ENCODE results near the gene BTBD17.
A peak's percentile ranks its signal among the peaks of the same experiment; 100 is the strongest.

Gene BTBD17

GRCh38 chr17:74354123-74354522 lies 7.5 kb downstream of the BTBD17 start:
- peak; percentile 27 for TF ChIP-seq CTCF (IDR thresholded peaks at IDR 0.05)
- Histone ChIP-seq H3K79me2 (no peaks in the 10 kb centered on the region), H3K4me3 (ENCODE audit: low read depth, low read length) (no peak overlapping the region), H3K9me3 (ENCODE audit: control insufficient read depth, low read length) (no peaks in the 10 kb centered on the region), H3K9ac (no peak overlapping the region), H3K36me3 (ENCODE audit: control insufficient read depth, insufficient read depth, low read length) (no peaks in the 10 kb centered on the region), H3K27me3 (ENCODE audit: control insufficient read depth, insufficient read depth, low read length) (no peaks in the 10 kb centered on the region), H3K4me1 (no peaks in the 10 kb centered on the region), H3K27ac (no peak overlapping the region), H2AFZ (no peak overlapping the region), H3K4me2 (ENCODE audit: low read length) (no peak overlapping the region)

- no peaks in the 10 kb centered on the region for H3K9me3 ChIP-seq (ENCODE audit: control insufficient read depth, low read length)
- no peaks in the 10 kb centered on the region for H3K36me3 ChIP-seq (ENCODE audit: control insufficient read depth, insufficient read depth, low read length)
- H3K79me2 ChIP-seq = no peaks in the 10 kb centered on the region
- H3K27me3 ChIP-seq (ENCODE audit: control insufficient read depth, insufficient read depth, low read length) = no peaks in the 10 kb centered on the region
- no peak overlapping the region for H3K4me2 ChIP-seq (ENCODE audit: low read length)
- H3K27ac ChIP-seq = no peak overlapping the region
- no peak overlapping the region for H2AFZ ChIP-seq
- H3K4me1 ChIP-seq = no peaks in the 10 kb centered on the region
- no peak overlapping the region for H3K4me3 ChIP-seq (ENCODE audit: low read depth, low read length)
- H3K9ac ChIP-seq = no peak overlapping the region
- TF ChIP-seq CTCF (IDR thresholded peaks at IDR 0.05) = no peak
Measured at GRCh38 chr17:74353446-74354060, 8.1 kb downstream of the BTBD17 start.

- Histone ChIP-seq H3K9me3 (ENCODE audit: control insufficient read depth, low read length) (no peaks in the 10 kb centered on the region), H3K27me3 (ENCODE audit: control insufficient read depth, insufficient read depth, low read length) (no peaks in the 10 kb centered on the region), H3K36me3 (ENCODE audit: control insufficient read depth, insufficient read depth, low read length) (no peaks in the 10 kb centered on the region), H2AFZ (no peak overlapping the region), H3K27ac (no peak overlapping the region), H3K9ac (no peak overlapping the region), H3K79me2 (no peaks in the 10 kb centered on the region), H3K4me1 (no peaks in the 10 kb centered on the region), H3K4me3 (ENCODE audit: low read depth, low read length) (no peak overlapping the region), H3K4me2 (ENCODE audit: low read length) (no peak overlapping the region)
- no peak for TF ChIP-seq CTCF (IDR thresholded peaks at IDR 0.05)
Measured at GRCh38 chr17:74351552-74352210, 10.0 kb downstream of the BTBD17 start.

GRCh38 chr17:74350486-74350885 lies 11.2 kb downstream of the BTBD17 start:
- Histone ChIP-seq H3K4me2 (ENCODE audit: low read length) (no peak overlapping the region), H2AFZ (no peak overlapping the region), H3K79me2 (no peaks in the 10 kb centered on the region), H3K4me1 (no peaks in the 10 kb centered on the region), H3K9me3 (ENCODE audit: control insufficient read depth, low read length) (no peaks in the 10 kb centered on the region), H3K27ac (no peak overlapping the region), H3K27me3 (ENCODE audit: control insufficient read depth, insufficient read depth, low read length) (no peaks in the 10 kb centered on the region), H3K36me3 (ENCODE audit: control insufficient read depth, insufficient read depth, low read length) (no peaks in the 10 kb centered on the region), H3K4me3 (ENCODE audit: low read depth, low read length) (no peak overlapping the region), H3K9ac (no peak overlapping the region)
- TF ChIP-seq CTCF (IDR thresholded peaks at IDR 0.05) = no peak

- no peak overlapping the region for H2AFZ ChIP-seq
- H3K4me2 ChIP-seq (ENCODE audit: low read length) = no peak overlapping the region
- H3K27ac ChIP-seq = no peak overlapping the region
- no peak overlapping the region for H3K9ac ChIP-seq
- no peaks in the 10 kb centered on the region for H3K9me3 ChIP-seq (ENCODE audit: control insufficient read depth, low read length)
- H3K27me3 ChIP-seq (ENCODE audit: control insufficient read depth, insufficient read depth, low read length) = no peaks in the 10 kb centered on the region
- no peaks in the 10 kb centered on the region for H3K4me1 ChIP-seq
- no peaks in the 10 kb centered on the region for H3K36me3 ChIP-seq (ENCODE audit: control insufficient read depth, insufficient read depth, low read length)
- no peak for TF ChIP-seq CTCF (IDR thresholded peaks at IDR 0.05)
- H3K79me2 ChIP-seq = no peaks in the 10 kb centered on the region
- no peak overlapping the region for H3K4me3 ChIP-seq (ENCODE audit: low read depth, low read length)
Measured at GRCh38 chr17:74349120-74349519, 12.5 kb downstream of the BTBD17 start.

Measured in parathyroid adenoma (tissue), 2 donors.